Endothelial cell (in vitro differentiated cells): ENCODE measurements around the gene CAMTA1. TPM values are rescaled to one million over a fixed set of nuclear protein-coding genes. Genes with fewer than 3 reads are reported as not detected.

Source experiments
- DNase-seq: peaks from one replicate; pipeline ENCODE4 v3.0.0; 2021; ENCODE audit warnings: low spot score
- H3K27ac Mint-ChIP-seq: one replicate; pipeline ENCODE4 v1.8.0; 2021; ENCODE audit warnings: mixed read lengths, inconsistent platforms; ENCODE audit not compliant: unreplicated experiment
- H3K27me3 Mint-ChIP-seq: one replicate; pipeline ENCODE4 v1.8.0; 2021; ENCODE audit warnings: mild to moderate bottlenecking, moderate library complexity, mixed read lengths, inconsistent platforms; ENCODE audit not compliant: unreplicated experiment
- H3K36me3 Mint-ChIP-seq: one replicate; pipeline ENCODE4 v1.8.0; 2021; ENCODE audit warnings: mild to moderate bottlenecking, low read depth, mixed read lengths, inconsistent platforms; ENCODE audit not compliant: unreplicated experiment
- H3K4me1 Mint-ChIP-seq: one replicate; pipeline ENCODE4 v1.8.0; 2021; ENCODE audit warnings: mild to moderate bottlenecking, mixed read lengths, inconsistent platforms; ENCODE audit not compliant: unreplicated experiment
- H3K4me3 Mint-ChIP-seq: one replicate; pipeline ENCODE4 v1.8.0; 2021; ENCODE audit warnings: mild to moderate bottlenecking, mixed read lengths, inconsistent platforms; ENCODE audit not compliant: unreplicated experiment
- H3K9me3 Mint-ChIP-seq: one replicate; pipeline ENCODE4 v1.8.0; 2021; ENCODE audit warnings: mixed read lengths, inconsistent platforms; ENCODE audit not compliant: unreplicated experiment
- total RNA-seq: library from RNA; stranded (reverse); fragmentation: NEBNext Ultra II Directional; extraction: Animal tissue kit (Norgen Biotek cat#: 25700); gene quantifications from one replicate; pipeline ENCODE4 v1.2.1, GENCODE V29; 2021; ENCODE audit not compliant: unreplicated experiment
- TF ChIP-seq, protein P1 (sequence below): fragments of 200-600 bp; sonication (generic); IDR thresholded peaks from one replicate; pipeline ENCODE4 v1.5.0; 2021; ENCODE audit warnings: antibody characterized with exemption; ENCODE audit not compliant: unreplicated experiment

CAMTA1 gene
- total RNA-seq, 1 donor from 2014 or later, result 87.3 TPM

DNA sequence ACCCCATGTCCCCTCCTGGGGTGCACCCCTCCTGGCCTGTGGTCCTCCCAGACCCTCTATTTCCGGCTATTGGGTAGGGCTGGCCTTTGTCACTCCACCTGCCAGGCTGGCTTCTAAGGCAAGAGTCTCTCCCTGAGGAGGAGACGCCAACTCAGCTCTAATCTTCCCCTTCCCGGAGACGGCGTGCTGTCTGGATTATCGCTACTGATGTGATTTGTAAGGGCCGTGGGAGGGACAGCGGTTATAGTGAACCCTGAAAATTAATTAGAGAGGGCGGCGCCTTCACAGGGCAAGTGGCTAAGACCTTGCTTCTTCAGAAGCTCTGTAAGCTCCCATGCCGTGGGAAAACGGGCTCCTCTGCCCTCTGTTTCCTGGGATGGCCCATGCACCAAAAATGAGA, 778.9 kb downstream of the CAMTA1 start:
- no peak overlapping the region for H3K4me3 Mint-ChIP-seq

GRCh38 chr1:7565099-7565750, 780.0 kb downstream of the CAMTA1 start:
- H3K4me1 Mint-ChIP-seq, result no peaks in the 10 kb centered on the region
- no peaks in the 10 kb centered on the region for H3K27me3 Mint-ChIP-seq
- H3K4me3 Mint-ChIP-seq, result no peak overlapping the region
- DNase-seq, result no peak
- TF ChIP-seq, protein P1, sequence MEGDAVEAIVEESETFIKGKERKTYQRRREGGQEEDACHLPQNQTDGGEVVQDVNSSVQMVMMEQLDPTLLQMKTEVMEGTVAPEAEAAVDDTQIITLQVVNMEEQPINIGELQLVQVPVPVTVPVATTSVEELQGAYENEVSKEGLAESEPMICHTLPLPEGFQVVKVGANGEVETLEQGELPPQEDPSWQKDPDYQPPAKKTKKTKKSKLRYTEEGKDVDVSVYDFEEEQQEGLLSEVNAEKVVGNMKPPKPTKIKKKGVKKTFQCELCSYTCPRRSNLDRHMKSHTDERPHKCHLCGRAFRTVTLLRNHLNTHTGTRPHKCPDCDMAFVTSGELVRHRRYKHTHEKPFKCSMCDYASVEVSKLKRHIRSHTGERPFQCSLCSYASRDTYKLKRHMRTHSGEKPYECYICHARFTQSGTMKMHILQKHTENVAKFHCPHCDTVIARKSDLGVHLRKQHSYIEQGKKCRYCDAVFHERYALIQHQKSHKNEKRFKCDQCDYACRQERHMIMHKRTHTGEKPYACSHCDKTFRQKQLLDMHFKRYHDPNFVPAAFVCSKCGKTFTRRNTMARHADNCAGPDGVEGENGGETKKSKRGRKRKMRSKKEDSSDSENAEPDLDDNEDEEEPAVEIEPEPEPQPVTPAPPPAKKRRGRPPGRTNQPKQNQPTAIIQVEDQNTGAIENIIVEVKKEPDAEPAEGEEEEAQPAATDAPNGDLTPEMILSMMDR, result no peak
- H3K27ac Mint-ChIP-seq, result no peak overlapping the region
- no peaks in the 10 kb centered on the region for H3K36me3 Mint-ChIP-seq
- no peaks in the 10 kb centered on the region for H3K9me3 Mint-ChIP-seq

More for the DNA sequence above, 778.9 kb downstream of the CAMTA1 start:
- Mint-ChIP-seq H3K36me3 (no peaks in the 10 kb centered on the region), H3K4me1 (no peaks in the 10 kb centered on the region), H3K9me3 (no peaks in the 10 kb centered on the region), H3K27me3 (no peaks in the 10 kb centered on the region), H3K27ac (no peak overlapping the region)
- no peak for DNase-seq
- TF ChIP-seq, protein P1, result no peak

GRCh38 chr1:7566417-7567375, 781.4 kb downstream of the CAMTA1 start:
- no peak overlapping the region for H3K4me3 Mint-ChIP-seq
- no peak for DNase-seq
- H3K27me3 Mint-ChIP-seq, result no peaks in the 10 kb centered on the region
- no peaks in the 10 kb centered on the region for H3K4me1 Mint-ChIP-seq
- no peaks in the 10 kb centered on the region for H3K9me3 Mint-ChIP-seq
- H3K27ac Mint-ChIP-seq, result no peak overlapping the region
- TF ChIP-seq, protein P1, result no peak
- no peaks in the 10 kb centered on the region for H3K36me3 Mint-ChIP-seq

- Mint-ChIP-seq H3K4me3 (no peak overlapping the region), H3K27me3 (no peaks in the 10 kb centered on the region), H3K9me3 (no peaks in the 10 kb centered on the region), H3K4me1 (no peaks in the 10 kb centered on the region), H3K36me3 (no peaks in the 10 kb centered on the region), H3K27ac (no peak overlapping the region)
- no peak for DNase-seq
- TF ChIP-seq, protein P1, result no peak
These were observed 782.1 kb downstream of the CAMTA1 start for GRCh38 chr1:7567376-7567775.

DNA sequence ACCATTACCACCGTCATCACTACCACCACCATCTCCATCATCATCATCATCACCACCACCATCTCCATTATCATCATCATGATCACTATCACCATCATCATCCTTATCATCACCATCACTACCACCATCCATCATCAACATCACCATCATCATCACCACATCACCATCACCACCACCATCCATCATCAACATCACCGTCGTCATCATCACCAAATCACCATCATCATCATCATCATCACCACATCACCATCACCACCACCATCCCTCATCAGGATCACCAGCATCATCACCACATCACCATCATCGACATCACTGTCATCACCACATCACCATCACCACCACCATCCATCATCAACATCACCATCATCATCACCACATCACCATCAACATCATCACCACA, 782.8 kb downstream of the CAMTA1 start:
- H3K9me3 Mint-ChIP-seq, result no peaks in the 10 kb centered on the region
- no peaks in the 10 kb centered on the region for H3K27me3 Mint-ChIP-seq
- H3K4me3 Mint-ChIP-seq, result no peak overlapping the region
- peaks cover 2% of the 10 kb centered on the region for H3K4me1 Mint-ChIP-seq
- H3K27ac Mint-ChIP-seq, result no peak overlapping the region
- TF ChIP-seq, protein P1, result no peak
- H3K36me3 Mint-ChIP-seq, result no peaks in the 10 kb centered on the region
- DNase-seq, result no peak
